Spleen (tissue), 11 donors: Measurements from ENCODE around the gene TMEM214. TPM values are rescaled to one million over a fixed set of nuclear protein-coding genes. Genes with fewer than 3 reads are reported as not detected.

Source experiments
- DNase-seq: peaks from one replicate; pipeline ENCODE4 v3.0.0-alpha.2; 2020
- H3K27ac ChIP-seq, 8 donors: fragments of 200-600 bp; sonication (generic) in 7 of 8; 1 replicate in 4 of 8; 2 replicates in 4 of 8; pipeline versions ENCODE4 v1.5.0 to v1.8.0; 2016 to 2021; ENCODE audit warnings: inconsistent platforms in 4 of 8, mild to moderate bottlenecking in 4 of 8, moderate library complexity in 1 of 8
- H3K27me3 ChIP-seq, 7 donors: fragments of 200-600 bp; sonication (generic) in 6 of 7; replicated peaks in 1 of 7; 1 replicate in 4 of 7; 2 replicates in 3 of 7; pipeline versions ENCODE4 v1.5.0 to v1.8.0; 2016 to 2021; ENCODE audit warnings: inconsistent platforms in 3 of 7, mild to moderate bottlenecking in 1 of 7
- H3K36me3 ChIP-seq, 6 donors: fragments of 200-600 bp; sonication (generic) in 5 of 6; 1 replicate in 4 of 6; 2 replicates in 2 of 6; pipeline versions ENCODE4 v1.5.0 to v1.8.0; 2016 to 2021; ENCODE audit warnings: inconsistent platforms in 2 of 6
- H3K4me1 ChIP-seq, 6 donors: fragments of 200-600 bp; sonication (generic) in 5 of 6; 1 replicate in 3 of 6; 2 replicates in 3 of 6; pipeline versions ENCODE4 v1.5.0 to v1.8.0; 2016 to 2021; ENCODE audit warnings: inconsistent platforms in 3 of 6
- H3K4me3 ChIP-seq, 8 donors: fragments of 200-600 bp; sonication (generic) in 7 of 8; 1 replicate in 4 of 8; 2 replicates in 4 of 8; pipeline versions ENCODE4 v1.5.0 to v1.8.0; 2016 to 2021; ENCODE audit warnings: inconsistent platforms in 4 of 8, mild to moderate bottlenecking in 4 of 8, moderate library complexity in 2 of 8
- H3K9me3 ChIP-seq, 8 donors: fragments of 200-600 bp; sonication (generic) in 7 of 8; 1 replicate in 4 of 8; 2 replicates in 4 of 8; pipeline versions ENCODE4 v1.5.0 to v1.8.0; 2016 to 2021; ENCODE audit warnings: inconsistent platforms in 4 of 8
- POLR2A ChIP-seq, 3 donors: fragments of 450-650 bp; IDR thresholded peaks; one replicate each; pipeline ENCODE4 v1.5.1; 2017; ENCODE audit warnings: antibody characterized with exemption in 3 of 3, mild to moderate bottlenecking in 1 of 3
- POLR2AphosphoS5 ChIP-seq, 3 donors: sonication (generic); formaldehyde crosslinking; IDR thresholded peaks; one replicate each; pipeline ENCODE4 v1.5.1; 2017; ENCODE audit warnings: antibody characterized with exemption in 3 of 3
- WGBS, 5 donors: extraction: QIAGEN DNeasy Blood & Tissue Kit in 3 of 5; methylation state at CpG; one replicate each; pipeline versions ENCODE4 v1.1.5 to v1.1.7; 2013 to 2018; 5-methylcytosine and 5-hydroxymethylcytosine counted together
- intact Hi-C: fragments of 100-400 bp; cut with DNase I; formaldehyde crosslinking; loops from one replicate; pipeline ENCODE4 v1.15.0; 2023; ENCODE audit warnings: low total_unique reads
- polyA plus RNA-seq, 3 donors: library from polyadenylated mRNA; stranded (reverse); fragments of 200-250 nt; gene quantifications; one replicate each; pipeline ENCODE4 v1.2.1, GENCODE V29; 2013
- total RNA-seq, 7 donors: library from RNA; depleted of rRNA in 3 of 7; stranded (reverse); fragments of >200 nt in 3 of 7; fragmentation: NEBNext Ultra II Directional in 4 of 7; extraction: Animal tissue kit (Norgen Biotek cat#: 25700) in 4 of 7; gene quantifications; one replicate each; pipeline versions ENCODE4 v1.1.0 to v1.2.1, GENCODE V29; 2016 to 2021
- TF ChIP-seq, protein P1 (sequence below), 11 experiments: fragments of 200-600 bp in 7 of 11; fragments of 450-650 bp in 4 of 11; sonication (generic) in 4 of 11; IDR thresholded peaks in 8 of 11; conservative IDR thresholded peaks in 3 of 11; 1 replicate in 7 of 11; 2 replicates in 4 of 11; pipeline versions ENCODE4 v1.4.0 to v1.8.0; 2016 to 2021; ENCODE audit warnings: antibody characterized with exemption in 11 of 11, inconsistent platforms in 4 of 11, mild to moderate bottlenecking in 1 of 11
- donor health status: healthy with polysubstance abuse.
- donor health status: DM: no; HTN: no; CAD: no; lungs with moderate emphysema.
- donor health status: DM: no; HTN: no; CAD: no.
- donor health status: Bipolar disorder and iron deficiency.
- donor health status: healthy.
- donor health status: DM: no; HTN: no; CAD: no.
- donor health status: DM: yes; HTN: yes; CAD: no.

Gene TMEM214
- total and polyA plus RNA-seq, 10 donors: 22.3 to 93.1 (median 68.8) TPM

DNA sequence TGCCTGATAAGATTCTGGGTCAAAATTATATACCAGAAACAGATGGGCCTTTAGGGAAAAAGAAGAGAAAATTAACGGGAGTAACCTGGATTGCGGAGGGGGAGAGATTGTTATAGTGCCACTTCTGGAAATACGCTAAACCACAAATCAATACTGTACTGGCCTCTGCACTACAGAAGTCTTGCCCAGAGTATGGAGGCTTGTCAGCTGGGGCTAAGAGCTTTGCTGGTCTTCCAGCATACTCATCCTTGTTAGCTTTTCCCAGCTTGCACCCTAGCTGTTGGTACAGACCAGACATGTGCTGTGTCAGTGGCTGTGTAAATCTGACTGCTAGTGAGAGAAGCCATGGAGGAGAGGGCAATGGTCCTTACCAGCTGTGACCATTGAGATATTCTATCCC is 27.6 kb downstream of the TMEM214 start:
- H3K27ac ChIP-seq: peak overlapping the region in 2 of 8 donors; percentile 63 to 64
- intact Hi-C loops: no loop called here

DNA sequence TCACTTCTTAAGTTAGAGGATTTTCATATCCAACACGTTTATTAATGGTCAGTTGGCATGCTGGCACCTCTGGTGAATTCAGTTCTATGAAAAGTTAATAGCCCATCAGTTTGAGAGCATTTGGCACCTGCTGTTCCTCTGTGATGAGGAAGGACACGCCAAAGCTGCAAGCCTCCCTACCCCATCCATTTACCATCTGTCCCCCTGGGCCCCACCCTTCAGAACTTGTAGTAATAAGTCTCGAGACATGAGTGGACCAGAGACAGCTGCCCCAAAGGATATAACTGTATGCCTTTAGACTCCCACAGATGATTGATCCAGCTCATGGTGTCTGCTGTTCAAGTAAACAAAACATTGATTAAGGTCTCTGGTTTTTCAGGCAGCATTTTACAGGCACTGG is 32.4 kb downstream of the TMEM214 start:
- 84 to 93% (median 90%) methylated on average over 3 of the region's 3 CpGs for WGBS, 5 donors
- Histone ChIP-seq H3K9me3 (no peaks in the 10 kb centered on the region), H3K27me3 (no peaks in the 10 kb centered on the region), H3K36me3 (peaks cover 0 to 88% (median 28%) of the 10 kb centered on the region in 6 donors), H3K4me1 (peaks cover 6 to 62% (median 33%) of the 10 kb centered on the region in 6 donors), H3K27ac (no peak overlapping the region), H3K4me3 (no peak overlapping the region)
- DNase-seq: no peak
- TF ChIP-seq POLR2A (IDR thresholded peaks at IDR 0.05) (no peak), POLR2AphosphoS5 (IDR thresholded peaks at IDR 0.05) (no peak)
- TF ChIP-seq, protein P1, sequence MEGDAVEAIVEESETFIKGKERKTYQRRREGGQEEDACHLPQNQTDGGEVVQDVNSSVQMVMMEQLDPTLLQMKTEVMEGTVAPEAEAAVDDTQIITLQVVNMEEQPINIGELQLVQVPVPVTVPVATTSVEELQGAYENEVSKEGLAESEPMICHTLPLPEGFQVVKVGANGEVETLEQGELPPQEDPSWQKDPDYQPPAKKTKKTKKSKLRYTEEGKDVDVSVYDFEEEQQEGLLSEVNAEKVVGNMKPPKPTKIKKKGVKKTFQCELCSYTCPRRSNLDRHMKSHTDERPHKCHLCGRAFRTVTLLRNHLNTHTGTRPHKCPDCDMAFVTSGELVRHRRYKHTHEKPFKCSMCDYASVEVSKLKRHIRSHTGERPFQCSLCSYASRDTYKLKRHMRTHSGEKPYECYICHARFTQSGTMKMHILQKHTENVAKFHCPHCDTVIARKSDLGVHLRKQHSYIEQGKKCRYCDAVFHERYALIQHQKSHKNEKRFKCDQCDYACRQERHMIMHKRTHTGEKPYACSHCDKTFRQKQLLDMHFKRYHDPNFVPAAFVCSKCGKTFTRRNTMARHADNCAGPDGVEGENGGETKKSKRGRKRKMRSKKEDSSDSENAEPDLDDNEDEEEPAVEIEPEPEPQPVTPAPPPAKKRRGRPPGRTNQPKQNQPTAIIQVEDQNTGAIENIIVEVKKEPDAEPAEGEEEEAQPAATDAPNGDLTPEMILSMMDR (IDR thresholded peaks at IDR 0.05 in 8 of 11, conservative IDR thresholded peaks at IDR 0.05 in 3 of 11): no peak
- intact Hi-C loops: no loop called here

More for the DNA sequence above, 27.6 kb downstream of the TMEM214 start:
- no peaks in the 10 kb centered on the region for H3K9me3 ChIP-seq
- no peak for DNase-seq
- TF ChIP-seq POLR2A (IDR thresholded peaks at IDR 0.05) (no peak), POLR2AphosphoS5 (IDR thresholded peaks at IDR 0.05) (no peak)
- TF ChIP-seq, protein P1 (IDR thresholded peaks at IDR 0.05 in 8 of 11, conservative IDR thresholded peaks at IDR 0.05 in 3 of 11): no peak
- WGBS, 5 donors: 89 to 96% (median 93%) methylated on average over 3 of the region's 3 CpGs
- no peak overlapping the region for H3K4me3 ChIP-seq
- H3K36me3 ChIP-seq: peaks cover 2 to 88% (median 20%) of the 10 kb centered on the region in 6 donors
- peaks cover 0 to 45% (median 23%) of the 10 kb centered on the region in 6 donors for H3K4me1 ChIP-seq
- H3K27me3 ChIP-seq: no peaks in the 10 kb centered on the region

DNA sequence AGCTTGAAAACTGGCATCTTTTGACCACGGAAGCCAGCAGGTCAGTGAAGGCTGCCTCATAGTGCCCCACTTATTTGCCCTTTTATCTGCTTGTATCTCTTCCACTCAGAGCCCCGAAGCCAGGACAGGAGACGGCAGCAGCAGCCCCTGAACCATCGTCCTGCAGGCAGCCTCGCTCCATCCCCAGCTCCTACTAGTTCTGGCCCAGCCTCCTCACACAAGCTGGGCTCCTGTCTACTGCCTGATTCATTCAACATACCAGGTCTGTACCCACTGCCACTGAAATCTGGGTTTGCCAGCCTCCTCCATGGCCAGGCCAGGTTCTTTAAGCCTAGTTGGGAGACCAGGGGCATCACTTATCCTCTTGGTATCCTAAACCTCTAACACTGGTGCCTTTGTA is 34.6 kb downstream of the TMEM214 start:
- H3K27ac ChIP-seq: no peak overlapping the region
- peaks cover 16 to 74% (median 46%) of the 10 kb centered on the region in 6 donors for H3K4me1 ChIP-seq
- no peaks in the 10 kb centered on the region for H3K27me3 ChIP-seq
- H3K36me3 ChIP-seq: peaks cover 0 to 70% (median 28%) of the 10 kb centered on the region in 6 donors
- H3K9me3 ChIP-seq: no peaks in the 10 kb centered on the region
- intact Hi-C loops: no loop called here
- WGBS, 5 donors: 90 to 99% (median 95%) methylated on average over 5 of the region's 5 CpGs
- no peak for TF ChIP-seq POLR2A (IDR thresholded peaks at IDR 0.05)
- TF ChIP-seq, protein P1 (IDR thresholded peaks at IDR 0.05 in 8 of 11, conservative IDR thresholded peaks at IDR 0.05 in 3 of 11): no peak
- no peak for TF ChIP-seq POLR2AphosphoS5 (IDR thresholded peaks at IDR 0.05)
- no peak for DNase-seq
- H3K4me3 ChIP-seq: no peak overlapping the region

DNA sequence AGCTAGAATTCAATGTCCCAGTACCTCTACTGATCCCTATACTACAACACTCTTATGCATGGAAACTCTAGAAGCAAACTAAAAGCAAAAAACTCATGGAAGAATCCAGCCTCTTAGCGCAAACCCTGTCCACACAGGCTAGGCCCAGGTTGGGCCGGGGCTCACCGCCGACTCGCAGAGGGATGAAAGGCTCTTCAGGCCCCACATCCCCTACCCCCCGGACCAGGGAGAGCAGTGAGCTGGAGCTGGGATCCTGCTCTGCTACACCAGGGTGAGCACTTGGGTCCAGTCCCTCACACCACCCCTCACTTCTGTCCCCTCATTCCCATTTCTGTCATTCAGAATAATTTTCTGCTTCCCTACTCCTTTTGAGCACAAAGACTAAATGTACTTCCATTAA is 36.7 kb downstream of the TMEM214 start:
- TF ChIP-seq, protein P1 (IDR thresholded peaks at IDR 0.05 in 8 of 11, conservative IDR thresholded peaks at IDR 0.05 in 3 of 11): no peak
- TF ChIP-seq POLR2A (IDR thresholded peaks at IDR 0.05) (no peak), POLR2AphosphoS5 (IDR thresholded peaks at IDR 0.05) (no peak)
- peak; percentile 71 for DNase-seq
- H3K36me3 ChIP-seq: peaks cover 0 to 59% (median 28%) of the 10 kb centered on the region in 6 donors
- H3K27ac ChIP-seq: peak overlapping the region in 3 of 8 donors; percentile 4 to 95 (median 94)
- peak overlapping the region in 1 of 8 donors; percentile 88 for H3K4me3 ChIP-seq
- no peaks in the 10 kb centered on the region for H3K9me3 ChIP-seq
- intact Hi-C loops: no loop called here
- WGBS, 5 donors: 95 to 98% (median 97%) methylated on average over 6 of the region's 6 CpGs
- peaks cover 23 to 76% (median 54%) of the 10 kb centered on the region in 6 donors for H3K4me1 ChIP-seq
- no peaks in the 10 kb centered on the region for H3K27me3 ChIP-seq
